Measurements from ENCODE around the gene ZRSR2. TPM values are rescaled to one million over a fixed set of nuclear protein-coding genes. Genes with fewer than 3 reads are reported as not detected.

ZRSR2 gene
- total and polyA plus RNA-seq, 2 of the 8 experiments (the other 6 are each of a cell fraction or from before 2014, with no cell fraction given) = 3.9 to 6.9 TPM

DNA sequence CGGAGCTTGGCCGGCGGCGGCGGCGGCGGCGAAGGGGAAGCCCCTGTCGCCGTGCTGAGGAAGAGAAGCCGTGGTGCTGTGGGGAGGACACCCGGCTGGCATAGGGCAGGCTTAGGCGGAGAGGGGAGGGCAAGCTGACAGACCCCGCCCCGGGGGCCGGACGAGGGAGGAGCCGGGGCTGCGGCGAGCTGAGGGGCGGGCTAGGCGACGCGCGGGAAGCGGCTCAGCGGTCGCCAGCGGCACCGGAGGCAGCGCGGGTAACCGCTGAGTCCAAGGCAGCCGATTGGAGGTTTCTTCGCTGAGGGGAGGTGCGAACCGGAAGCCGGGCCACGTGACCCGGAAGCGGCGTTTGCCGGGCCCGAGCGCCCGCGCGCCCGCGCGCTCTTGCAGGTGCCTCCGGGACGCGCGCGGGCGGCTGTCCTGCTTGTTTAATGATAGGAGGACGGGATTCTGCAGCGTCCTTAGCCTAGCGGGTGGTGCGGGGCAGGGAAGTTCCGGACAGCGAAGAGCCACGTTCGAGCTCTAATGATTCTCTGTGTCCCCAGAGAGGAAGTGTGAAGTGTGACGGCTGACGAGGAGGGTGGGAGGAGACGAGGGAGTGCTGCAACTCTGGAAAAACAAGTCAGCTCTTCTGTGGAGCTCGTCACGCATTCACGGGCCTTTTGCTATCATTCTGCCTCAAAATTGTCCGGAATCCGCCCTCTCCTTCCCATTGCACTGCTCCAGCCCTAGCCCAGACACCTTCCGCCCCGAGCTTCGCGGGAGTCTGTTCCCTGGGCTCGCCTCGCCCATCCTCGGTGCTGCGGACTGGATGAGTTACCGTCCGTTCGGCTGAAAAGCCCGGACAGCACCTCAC lies 64.7 kb downstream of the ZRSR2 start, which contains the start of gene AP1S2 (continued):
- TF ChIP-seq CTCF (IDR thresholded peaks at IDR 0.05; ENCODE audit: control extremely low read depth in 1 of 3, insufficient read depth in 1 of 3, low read depth in 1 of 3, low read length in 3 of 3) = no peak
- TF ChIP-seq SP2 (IDR thresholded peaks at IDR 0.05; ENCODE audit: low read length) = no peak
- TF ChIP-seq SIN3A (conservative IDR thresholded peaks at IDR 0.05 in 1 of 2, IDR thresholded peaks at IDR 0.05 in 1 of 2; ENCODE audit: low read depth in 1 of 2, low read length in 2 of 2) = no peak; a peak in 1 of 4 replicates
- no peak; a peak in 1 of 4 replicates for TF ChIP-seq HDAC2 (IDR thresholded peaks at IDR 0.05; ENCODE audit: borderline replicate concordance in 1 of 2, low read depth in 2 of 2, low read length in 2 of 2)
- no peak for TF ChIP-seq EP300 (IDR thresholded peaks at IDR 0.05; ENCODE audit: borderline replicate concordance in 1 of 2, low read depth in 2 of 2, low read length in 2 of 2)

Data from H1 (cell line).